Posterior cingulate gyrus (tissue), 11 donors: ENCODE results near the gene RAB40C.

ENCODE experiments used
- DNase-seq, 10 donors: peaks; one replicate each; pipeline versions ENCODE4 v3.0.0 to v3.0.0-alpha.2; 2020 to 2021; ENCODE audit warnings: mixed read lengths in 3 of 10
- intact Hi-C: fragments of 100-400 bp; cut with DNase I; formaldehyde crosslinking; loops from one replicate; pipeline ENCODE4 v1.15.1; 2023

The RAB40C gene

DNA sequence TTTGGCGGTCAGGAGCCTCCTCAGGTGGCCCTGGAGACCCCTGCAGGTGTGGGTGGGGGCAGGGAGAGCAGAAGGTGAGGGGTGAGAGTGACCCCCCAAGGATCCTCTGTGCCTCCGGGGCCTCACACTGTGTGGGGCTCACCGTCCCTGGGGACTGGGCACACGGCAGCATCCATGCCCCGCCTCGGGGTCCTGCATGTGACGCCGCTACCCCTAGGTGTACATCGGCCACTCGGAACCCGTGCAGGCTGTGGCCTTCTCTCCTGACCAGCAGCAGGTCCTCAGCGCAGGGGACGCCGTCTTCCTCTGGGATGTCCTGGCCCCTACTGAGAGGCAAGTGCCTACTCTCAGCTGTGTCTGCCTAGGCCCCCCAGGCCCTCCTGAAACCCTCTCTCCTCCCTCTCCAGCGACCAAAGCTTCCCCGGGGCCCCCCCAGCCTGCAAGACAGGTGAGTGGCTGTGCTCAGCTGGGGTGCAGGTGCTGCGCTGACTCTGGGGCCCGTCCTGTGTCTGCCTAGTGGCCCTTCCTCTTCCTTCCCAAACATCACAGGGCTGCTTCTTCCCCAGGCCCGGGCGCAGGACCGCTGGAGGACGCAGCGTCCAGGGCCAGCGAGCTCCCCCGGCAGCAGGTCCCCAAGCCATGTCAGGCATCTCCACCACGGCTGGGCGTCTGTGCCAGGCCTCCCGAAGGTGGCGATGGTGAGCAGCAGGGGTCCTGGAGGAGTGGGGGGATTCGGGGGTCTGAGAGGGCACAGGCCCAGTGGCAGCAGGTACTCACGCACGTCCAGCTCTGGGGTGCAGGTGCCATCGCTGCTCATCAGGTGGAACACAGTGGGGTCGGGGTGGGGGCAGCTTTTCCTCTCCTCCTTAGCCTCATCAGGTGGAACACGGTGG, 69.1 kb downstream of the RAB40C start:
- intact Hi-C loops = no loop called here
- DNase-seq = no peak

DNA sequence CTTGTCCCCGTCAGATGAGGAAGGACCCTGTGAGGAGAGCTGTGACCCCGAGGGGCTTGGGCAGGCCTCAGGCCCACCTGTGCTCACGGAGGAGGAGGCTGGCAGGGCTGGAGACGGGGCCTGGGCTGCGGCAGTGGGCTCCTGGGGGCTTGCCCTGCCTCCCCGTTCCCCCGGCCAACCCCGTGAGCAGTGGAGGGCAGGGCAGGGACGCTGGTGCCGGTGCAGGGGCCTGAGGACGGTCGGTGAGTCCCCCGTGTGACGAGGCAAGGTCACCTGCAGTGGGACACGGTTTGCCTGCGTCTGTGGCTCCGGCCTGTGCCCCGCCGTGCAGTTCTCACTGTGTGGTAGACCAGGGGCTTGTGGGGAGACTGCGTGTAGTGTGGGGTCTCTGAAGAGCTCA, 69.8 kb downstream of the RAB40C start:
- no peak for DNase-seq
- intact Hi-C loops = no loop called here

DNA sequence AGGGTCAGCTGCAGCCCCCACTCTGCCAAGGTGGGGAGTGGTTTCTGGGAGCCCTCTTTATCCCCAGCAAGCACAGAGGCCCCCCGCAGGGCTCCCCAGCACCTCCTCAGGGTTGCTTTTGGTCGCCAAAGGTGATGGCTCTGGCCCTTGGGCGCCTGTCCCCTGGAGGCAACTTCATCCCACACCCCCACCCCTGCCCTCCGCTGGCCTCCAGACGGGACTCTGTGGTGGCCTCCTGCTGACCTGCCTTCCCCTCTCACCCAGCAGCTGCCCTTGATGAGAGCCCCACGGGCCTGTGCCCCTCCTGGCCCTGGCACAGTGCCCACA, 70.2 kb downstream of the RAB40C start:
- intact Hi-C loops = no loop called here
- DNase-seq = no peak

DNA sequence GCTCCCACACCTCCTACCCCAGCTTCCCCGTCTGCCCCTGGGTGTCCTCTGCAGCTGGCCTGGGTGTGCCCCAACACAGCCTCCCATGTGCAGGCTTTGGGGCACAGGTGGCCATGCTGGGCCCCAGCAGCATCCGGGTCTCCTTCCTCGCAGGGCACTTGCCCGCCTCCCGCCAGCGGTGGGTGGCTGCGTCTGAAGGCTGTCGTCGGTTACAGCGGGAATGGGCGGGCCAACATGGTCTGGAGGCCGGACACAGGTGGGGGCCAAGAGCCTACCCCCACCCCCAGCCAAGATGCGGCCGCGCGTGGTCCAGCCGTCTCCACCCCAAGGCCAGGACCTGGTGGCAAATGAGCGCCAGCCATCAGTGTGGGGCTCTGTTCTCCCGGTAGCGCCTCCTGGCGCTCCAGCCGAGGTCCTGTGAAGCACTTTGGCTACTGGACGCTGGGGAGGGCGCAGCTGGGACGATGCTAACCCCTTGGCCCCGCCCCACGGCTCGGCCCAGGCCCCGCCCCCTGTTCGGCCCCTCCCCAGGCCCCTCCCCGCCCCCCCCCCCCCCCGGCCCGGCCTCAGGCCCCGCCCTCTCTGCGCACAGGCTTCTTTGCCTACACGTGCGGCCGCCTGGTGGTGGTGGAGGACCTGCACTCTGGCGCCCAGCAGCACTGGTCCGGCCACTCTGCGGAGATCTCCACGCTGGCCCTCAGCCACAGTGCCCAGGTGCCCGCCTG, 70.8 kb downstream of the RAB40C start:
- intact Hi-C loops = no loop called here
- peak; percentile 69 to 98 (median 84) for DNase-seq

DNA sequence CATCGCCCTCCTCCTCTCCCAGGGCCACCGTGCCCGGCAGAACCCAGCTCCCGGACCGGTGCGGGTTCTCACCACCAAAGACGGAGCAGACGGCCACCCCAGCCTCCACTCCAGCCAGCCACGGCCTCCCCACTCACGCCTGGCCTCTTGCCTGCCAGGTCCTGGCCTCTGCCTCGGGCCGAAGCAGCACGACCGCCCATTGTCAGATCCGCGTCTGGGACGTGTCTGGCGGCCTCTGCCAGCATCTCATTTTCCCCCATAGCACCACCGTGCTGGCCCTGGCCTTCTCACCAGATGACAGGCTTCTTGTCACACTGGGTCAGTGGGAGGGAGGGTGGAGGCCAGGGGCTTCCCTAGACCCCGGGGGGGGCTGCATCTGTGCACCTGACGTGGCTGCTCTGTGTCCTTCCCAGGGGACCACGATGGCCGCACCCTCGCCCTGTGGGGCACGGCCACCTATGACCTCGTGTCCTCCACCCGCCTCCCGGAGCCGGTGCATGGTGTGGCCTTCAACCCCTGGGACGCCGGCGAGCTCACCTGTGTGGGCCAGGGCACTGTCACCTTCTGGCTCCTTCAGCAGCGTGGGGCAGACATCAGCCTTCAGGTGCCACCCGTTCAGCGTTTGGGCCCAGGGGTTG, 71.4 kb downstream of the RAB40C start:
- DNase-seq = no peak
- intact Hi-C loops = no loop called here

DNA sequence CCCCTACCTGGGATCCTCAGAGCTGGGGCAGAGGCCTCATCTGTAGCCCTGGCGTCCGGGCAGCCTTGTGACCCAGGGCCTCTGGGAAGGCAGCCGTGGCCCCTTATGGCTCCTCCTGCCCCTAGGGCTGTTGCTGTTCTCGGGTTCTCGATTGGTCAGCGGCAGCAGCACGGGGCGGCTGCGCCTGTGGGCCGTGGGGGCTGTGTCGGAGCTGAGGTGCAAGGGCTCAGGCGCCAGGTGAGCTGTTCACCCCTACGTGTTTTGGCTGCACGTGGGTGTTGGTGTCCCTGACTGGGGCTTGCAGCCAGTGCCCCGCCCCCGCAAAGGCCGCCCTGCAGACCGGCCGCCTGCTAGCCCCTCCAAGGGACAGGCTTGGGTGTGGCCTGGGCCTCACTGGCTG, 72.2 kb downstream of the RAB40C start:
- no peak for DNase-seq
- intact Hi-C loops = no loop called here

DNA sequence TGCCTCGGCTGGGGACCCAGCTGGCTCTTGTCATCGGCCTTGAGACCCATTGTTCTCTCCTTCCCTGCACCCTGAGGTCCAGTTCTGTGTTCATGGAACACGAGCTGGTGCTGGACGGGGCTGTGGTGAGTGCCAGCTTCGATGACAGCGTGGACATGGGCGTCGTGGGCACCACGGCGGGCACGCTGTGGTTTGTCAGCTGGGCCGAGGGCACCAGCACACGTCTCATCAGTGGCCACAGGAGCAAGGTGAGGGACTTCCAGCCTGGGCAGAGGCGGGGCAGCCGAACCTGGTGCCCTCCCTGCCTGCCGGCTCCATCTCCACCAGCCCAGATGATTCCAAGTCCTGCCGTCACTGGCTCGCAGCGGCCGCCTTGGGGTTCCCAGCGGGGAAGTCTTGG, 72.7 kb downstream of the RAB40C start:
- no peak for DNase-seq
- intact Hi-C loops = no loop called here

DNA sequence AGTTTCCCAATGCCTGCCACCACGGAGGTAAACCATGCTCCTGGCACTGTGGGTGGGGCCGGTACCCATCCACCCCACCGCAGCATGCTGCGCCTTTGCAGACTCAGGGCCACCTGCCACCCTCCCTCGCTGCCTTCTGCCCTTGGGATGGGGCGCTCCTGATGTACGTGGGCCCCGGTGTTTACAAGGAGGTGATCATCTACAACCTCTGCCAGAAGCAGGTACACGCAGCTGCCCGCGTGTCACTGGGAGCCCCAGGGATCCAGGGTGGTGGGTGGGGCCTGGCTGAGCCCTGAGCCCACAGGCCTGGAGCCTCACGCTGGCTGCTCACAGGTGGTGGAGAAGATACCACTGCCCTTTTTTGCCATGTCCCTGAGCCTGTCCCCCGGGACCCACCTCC, 76.7 kb downstream of the RAB40C start:
- DNase-seq = no peak
- intact Hi-C loops = no loop called here

DNA sequence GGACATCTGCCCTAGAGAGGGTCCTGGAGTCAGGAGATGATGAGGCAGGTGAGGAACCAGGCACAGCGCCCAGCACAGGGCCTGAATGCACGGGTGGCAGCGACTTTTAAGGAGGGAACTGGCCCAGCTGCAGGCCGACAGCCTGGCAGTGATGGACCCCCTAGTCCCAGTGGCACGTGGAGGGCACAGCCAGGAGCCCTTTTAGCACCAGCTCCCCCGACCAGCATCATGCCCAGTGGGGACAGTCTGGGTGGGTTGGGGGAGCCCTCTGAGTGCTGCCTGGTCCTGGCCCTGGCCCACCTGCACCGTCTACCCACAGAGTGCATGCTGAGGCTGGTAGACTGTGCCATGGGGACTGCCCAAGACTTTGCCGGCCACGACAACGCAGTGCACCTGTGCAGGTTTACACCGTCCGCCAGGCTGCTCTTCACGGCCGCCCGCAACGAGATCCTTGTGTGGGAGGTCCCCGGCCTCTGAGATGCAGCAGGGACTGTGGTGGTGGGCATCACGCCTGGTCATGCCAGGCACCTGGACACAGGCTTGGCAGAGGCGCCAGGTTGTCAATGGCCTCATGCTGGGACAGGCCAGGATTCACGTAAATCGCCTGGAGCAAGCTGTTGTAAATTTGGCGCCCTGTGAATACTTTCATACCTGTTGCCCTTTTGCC, 77.4 kb downstream of the RAB40C start:
- DNase-seq = no peak
- intact Hi-C loops = no loop called here

DNA sequence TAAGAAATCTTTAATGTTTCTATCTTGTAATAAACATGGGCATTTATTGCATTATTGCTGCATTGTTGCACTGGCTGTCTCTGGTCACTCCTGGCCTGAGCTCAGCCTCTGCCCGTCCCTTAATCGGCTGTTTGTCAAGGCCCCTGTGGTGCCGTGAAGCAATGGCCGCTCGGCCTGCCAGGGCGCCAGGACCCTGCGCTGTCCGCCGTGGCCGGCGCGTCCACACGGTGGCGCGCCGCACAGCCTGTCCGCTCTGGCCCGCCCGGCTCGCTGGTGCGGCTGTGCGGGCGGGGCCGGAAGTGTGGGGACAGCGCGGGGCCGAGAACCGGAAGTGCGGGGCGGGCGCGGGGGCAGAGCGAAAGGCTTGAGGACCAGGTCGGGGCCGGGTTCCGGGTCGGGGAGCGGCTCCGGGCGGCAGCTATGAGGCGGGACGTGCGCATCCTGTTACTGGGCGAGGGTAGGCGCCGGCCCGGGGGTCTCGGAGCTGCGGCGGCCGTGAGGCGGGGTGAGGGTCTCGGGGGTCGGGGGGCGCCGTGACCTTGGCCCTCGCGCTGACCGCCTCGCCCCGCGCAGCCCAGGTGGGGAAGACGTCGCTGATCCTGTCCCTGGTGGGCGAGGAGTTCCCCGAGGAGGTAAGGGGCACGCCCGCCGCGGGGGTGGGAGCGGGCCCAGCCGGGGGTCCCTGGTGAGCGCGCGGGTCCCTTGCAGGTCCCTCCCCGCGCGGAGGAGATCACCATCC, 78.1 kb downstream of the RAB40C start, which contains the start of gene RHOT2:
RHOT2 (plus strand) TSS at position 353 of the 739 bp plus-strand sequence; CDS start at position 421, 68 bp downstream.
- intact Hi-C loops = no loop called here
- DNase-seq = peak; percentile 87 to 99 (median 94)

DNA sequence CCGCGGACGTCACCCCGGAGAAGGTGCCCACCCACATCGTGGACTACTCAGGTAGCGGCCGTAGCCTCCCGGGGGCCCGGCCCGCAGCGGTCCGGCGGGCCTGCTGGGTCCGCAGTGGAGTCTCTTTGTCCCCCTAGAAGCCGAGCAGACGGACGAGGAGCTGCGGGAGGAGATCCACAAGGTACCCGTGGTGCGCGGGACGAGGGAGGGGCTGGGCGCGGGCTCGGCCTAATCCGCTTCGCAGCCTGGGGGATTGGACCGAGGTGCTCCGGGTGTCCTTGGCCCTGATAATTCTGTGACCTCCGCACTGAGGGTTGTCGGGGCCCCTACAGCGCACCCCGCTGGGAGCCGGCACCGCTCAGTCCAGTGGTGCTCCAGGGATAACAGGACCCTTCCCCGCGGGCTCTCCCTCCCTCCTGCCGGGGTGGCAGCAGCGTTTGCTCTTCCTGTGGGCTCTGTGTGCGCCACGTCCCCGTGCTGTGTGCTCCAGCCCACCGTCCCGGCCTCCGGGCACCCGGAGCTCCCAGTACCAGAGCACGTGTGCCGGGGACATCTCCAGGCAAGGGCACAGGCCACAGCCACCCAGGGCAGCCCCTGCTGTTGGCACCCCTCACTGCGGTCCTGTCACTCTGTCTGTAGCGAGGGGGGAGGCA, 78.8 kb downstream of the RAB40C start:
- no peak for DNase-seq
- intact Hi-C loops = no loop called here

DNA sequence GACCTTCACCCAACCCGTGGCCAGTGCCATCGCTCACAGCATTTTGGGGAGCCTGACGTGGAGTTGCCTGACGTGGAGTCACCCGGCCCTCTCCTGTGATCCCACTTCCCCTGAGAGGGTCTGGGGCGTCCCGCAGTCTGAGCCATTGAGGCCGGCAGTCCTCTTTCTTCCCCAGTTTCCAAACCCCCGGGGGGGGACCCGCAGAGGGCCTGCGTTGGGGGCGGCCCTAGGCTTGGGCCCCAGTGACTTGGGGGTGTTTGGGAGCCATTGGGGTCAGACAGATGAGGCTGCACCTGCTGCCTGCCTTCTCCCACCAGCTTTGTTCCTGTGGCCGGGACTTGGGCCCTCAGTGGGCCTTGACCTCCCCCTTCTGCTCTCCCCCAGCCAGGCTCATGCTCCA, 79.8 kb downstream of the RAB40C start:
- intact Hi-C loops = no loop called here
- no peak for DNase-seq

DNA sequence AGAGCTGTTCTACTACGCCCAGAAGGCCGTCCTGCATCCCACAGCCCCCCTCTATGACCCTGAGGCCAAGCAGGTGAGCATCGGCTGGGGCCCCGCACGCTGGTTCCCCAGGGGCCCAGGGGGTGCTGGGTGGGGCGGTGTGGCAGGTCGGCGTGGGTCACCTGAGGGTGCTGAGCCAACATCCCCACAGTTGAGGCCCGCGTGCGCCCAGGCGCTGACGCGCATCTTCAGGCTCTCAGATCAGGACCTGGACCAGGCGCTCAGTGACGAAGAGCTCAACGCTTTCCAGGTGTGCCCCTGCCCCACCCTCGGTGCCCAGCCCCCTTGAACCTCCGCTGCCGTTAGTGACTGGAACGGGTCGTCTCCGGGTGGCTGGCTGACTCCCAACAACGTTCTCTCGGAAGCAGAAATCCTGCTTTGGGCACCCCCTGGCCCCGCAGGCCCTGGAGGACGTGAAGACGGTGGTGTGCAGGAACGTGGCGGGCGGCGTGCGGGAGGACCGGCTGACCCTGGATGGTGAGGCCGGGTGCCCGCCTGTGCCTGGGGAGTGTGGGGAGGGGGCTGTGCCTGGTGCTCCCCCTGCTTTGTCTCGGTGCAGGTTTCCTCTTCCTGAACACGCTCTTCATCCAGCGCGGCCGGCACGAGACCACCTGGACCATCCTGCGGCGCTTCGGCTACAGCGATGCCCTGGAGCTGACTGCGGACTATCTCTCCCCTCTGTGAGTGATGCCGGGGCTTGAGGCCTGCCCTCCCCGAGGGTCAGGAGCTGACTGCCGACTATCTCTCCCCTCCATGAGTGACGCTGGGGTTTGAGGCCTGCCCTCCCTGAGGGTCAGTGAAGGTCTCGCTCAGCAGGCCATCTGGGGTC, 80.9 kb downstream of the RAB40C start:
- DNase-seq = no peak
- intact Hi-C loops = no loop called here

DNA sequence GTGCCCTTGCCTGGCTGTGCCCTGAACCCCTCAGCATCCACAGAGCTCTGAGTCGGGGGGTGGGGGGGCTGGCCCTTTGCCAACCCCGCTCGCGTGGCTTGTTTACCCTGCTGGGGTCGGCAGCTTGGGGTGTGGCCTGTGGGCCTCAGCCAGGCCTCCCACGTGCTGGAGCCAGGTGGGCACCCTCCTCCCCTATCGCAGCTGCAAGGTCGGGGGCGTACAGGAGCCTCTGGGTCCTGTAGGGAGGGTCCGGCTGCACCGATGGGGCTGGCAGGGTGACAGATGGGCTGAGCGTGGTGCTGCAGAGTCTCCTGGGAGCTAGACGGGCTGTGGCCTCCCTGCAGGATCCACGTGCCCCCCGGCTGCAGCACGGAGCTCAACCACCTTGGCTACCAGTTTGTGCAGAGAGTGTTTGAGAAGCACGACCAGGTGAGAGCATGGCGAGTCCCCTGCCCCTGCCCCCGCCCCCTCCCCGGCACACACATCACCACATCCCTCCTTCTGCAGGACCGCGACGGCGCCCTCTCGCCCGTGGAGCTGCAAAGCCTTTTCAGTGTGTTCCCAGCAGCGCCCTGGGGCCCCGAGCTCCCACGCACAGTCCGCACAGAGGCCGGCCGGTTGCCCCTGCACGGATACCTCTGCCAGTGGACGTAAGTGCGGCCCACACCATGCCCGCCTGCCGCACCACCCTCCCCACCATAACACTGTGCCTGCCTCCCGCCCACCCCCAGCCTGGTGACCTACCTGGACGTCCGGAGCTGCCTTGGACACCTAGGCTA, 81.7 kb downstream of the RAB40C start:
- no peak for DNase-seq
- intact Hi-C loops = no loop called here

DNA sequence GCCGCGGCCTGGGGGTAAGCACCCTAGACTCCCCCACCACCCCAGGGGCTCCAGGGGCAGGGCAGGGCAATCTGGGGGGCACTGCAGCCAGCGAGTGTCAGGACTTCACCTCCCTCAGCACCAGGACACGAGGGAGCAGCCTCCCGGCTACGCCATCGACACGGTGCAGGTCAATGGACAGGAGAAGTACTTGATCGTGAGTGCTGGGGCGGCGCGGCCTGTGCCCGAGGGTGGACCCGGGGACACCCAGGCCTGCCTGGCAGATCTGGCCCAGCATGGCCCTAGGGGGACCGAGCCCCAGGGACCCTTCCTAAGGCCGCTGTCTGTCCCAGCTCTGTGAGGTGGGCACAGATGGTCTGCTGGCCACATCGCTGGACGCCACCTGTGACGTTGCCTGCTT, 82.5 kb downstream of the RAB40C start:
- intact Hi-C loops = no loop called here
- no peak for DNase-seq

DNA sequence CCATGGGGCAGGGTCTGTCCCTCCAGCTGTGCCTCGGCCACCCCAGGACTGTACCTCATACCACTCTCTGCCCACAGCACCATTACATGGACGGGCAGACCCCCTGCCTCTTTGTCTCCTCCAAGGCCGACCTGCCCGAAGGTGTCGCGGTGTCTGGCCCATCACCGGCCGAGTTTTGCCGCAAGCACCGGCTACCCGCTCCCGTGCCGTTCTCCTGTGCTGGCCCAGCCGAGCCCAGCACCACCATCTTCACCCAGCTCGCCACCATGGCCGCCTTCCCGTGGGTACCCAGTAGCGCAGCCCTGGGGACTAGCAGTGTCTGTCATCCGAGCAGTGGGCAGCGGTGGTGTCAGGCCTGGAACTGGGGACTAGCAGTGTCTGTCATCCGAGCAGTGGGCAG, 83.0 kb downstream of the RAB40C start:
- no peak for DNase-seq
- intact Hi-C loops = no loop called here

DNA sequence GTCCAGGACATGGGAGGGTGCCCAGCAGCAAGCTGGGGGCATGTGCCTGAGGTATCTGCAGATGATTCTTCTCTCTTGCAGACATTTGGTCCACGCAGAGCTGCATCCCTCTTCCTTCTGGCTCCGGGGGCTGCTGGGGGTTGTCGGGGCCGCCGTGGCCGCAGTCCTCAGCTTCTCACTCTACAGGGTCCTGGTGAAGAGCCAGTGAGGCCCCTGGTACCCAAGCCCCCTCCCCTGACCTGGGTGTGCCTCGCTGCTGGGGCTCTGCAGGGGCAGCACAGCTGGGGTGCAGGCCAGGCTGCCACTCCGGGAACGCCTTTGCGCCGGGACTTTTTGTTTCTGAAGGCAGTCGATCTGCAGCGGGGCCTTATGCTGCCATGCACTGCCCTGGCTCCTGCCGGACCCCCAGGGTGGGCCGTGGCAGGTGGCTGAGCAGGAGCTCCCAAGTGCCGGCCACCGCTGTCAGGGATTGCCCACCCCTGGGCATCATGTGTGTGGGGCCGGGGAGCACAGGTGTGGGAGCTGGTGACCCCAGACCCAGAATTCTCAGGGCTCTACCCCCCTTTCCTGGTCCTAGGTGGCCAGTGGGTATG, 83.6 kb downstream of the RAB40C start:
- no peak for DNase-seq
- intact Hi-C loops = no loop called here
